Anterior cingulate cortex (tissue), 58 donors: ENCODE measurements around the gene SPAG4.

Source experiments
- DNase-seq, 58 donors: peaks; one replicate each; lab custom pipeline; 2025; lab: John Stamatoyannopoulos, UW

The SPAG4 gene, protein sequence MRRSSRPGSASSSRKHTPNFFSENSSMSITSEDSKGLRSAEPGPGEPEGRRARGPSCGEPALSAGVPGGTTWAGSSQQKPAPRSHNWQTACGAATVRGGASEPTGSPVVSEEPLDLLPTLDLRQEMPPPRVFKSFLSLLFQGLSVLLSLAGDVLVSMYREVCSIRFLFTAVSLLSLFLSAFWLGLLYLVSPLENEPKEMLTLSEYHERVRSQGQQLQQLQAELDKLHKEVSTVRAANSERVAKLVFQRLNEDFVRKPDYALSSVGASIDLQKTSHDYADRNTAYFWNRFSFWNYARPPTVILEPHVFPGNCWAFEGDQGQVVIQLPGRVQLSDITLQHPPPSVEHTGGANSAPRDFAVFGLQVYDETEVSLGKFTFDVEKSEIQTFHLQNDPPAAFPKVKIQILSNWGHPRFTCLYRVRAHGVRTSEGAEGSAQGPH

GRCh38 chr20:35615667-35616464, at the start of gene SPAG4:
SPAG4 (plus strand) TSS chr20:35615829; CDS start chr20:35616004, 175 bp downstream.
- peak; percentile 29 to 98 (median 91) for DNase-seq

- DNase-seq = no peak
These were observed 47.0 kb upstream of the SPAG4 start for GRCh38 chr20:35568645-35569044.

DNA sequence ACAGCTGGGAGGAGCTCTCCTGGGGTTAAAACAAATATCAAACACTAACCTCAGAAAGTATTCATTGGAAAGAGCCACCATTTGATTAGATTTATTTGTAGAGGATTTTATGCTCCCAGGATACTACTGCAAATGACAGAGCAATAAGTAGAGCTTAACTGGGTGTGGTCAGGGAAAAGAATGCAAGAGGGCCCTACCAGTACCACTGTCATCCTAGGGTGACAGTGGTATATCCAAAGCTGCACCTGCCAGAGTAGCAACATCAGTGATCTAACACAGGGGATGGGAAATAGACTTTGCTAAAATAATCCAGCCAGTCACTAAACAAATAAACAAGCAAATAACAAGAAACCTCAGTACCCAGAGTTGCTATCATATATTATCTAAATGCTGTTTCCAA, 44.1 kb upstream of the SPAG4 start:
- DNase-seq = no peak

- no peak for DNase-seq
These were observed 42.8 kb upstream of the SPAG4 start for GRCh38 chr20:35572838-35573237.

DNA sequence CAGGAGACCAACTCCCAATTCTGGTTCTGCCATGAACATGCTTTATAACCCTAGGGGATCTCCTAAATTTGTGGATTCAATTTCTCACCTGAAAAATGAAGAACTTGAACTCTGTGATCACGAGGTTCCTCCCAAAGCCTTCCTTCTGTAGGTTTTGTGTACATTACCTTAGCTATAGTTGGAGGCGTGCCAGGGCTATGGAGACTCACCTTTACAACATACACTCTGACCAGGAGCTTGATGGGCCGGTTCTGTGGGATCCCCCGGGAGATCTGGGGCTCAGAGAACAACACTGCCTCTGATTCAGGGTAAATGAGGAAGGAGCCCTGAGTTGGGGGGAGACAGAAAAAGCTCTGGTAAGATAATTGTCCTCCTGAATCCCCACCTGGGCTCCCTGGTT, 39.7 kb upstream of the SPAG4 start:
- DNase-seq = no peak

- no peak for DNase-seq
These were observed 38.8 kb upstream of the SPAG4 start for GRCh38 chr20:35576816-35577215.

- DNase-seq = no peak
These were observed 37.2 kb upstream of the SPAG4 start for GRCh38 chr20:35578469-35578868.

DNA sequence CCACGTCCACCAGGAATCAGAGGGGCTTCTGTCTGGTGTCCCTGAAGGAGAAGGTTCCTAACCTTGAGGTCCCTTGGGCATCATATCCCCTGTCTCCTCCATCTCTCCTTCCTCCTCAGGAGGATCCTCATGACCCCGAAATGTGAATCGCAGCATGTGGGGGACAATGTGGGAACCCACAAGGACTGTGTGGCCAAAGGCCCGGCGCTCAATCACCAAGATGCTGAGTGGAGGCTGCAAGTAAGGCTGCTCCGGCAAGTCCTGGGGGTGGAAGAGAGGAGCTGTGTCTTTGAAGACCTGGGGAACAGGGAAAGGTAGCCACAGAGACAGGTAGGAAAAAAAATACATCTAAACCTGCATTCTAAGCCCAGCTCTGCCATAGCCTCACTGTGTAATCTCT, 36.4 kb upstream of the SPAG4 start:
- no peak for DNase-seq

DNA sequence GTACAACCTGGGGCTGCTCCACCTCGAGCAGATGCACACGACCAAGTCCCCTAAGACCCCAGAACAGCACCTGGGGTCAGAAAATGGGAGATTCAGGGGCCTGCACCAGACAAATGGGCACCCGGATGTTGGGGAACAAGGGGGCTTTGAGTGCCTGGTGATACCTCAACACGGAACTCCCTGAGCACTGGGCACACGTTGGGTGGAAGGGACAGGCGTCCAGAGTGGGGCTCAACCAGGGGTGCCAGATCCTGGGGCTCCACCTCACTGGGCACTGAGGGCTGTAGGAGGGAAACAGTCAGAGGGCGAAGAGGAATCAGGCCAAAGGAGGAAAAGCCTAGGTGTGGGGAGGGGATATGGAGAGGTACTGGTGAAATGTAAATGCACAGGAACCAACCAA, 33.5 kb upstream of the SPAG4 start:
- DNase-seq = no peak

DNA sequence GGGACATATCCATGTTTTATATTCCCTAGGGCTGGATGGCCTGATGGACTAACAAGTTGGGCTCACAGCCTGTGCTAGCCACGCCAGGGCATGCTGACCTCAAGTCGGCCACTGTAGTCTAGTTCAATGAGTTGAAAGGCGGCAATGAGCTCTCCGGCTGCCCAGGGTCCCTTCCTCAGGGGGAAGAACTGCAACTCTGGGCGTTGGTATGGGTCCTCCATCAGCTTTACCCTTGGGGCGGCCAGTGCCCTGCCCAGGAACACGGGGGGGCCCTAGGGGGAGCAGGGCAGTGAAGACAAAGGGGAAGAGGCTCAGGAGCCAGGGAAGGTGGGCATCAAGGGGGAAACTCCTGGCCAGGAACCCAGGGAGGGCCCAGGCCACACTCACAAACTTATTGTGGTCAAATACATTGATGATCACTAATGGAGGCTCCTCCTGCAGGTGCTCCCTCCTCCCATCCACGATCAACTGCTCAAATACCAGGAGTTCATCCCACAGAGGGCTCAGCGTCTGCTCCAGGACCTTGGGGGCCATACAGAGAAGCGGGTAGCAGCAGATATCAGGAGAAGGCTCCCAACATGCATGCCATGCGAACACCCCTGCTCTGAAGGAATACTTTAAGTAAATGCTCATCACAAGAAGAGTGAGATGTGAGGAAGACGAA, 32.8 kb upstream of the SPAG4 start:
- DNase-seq = no peak

DNA sequence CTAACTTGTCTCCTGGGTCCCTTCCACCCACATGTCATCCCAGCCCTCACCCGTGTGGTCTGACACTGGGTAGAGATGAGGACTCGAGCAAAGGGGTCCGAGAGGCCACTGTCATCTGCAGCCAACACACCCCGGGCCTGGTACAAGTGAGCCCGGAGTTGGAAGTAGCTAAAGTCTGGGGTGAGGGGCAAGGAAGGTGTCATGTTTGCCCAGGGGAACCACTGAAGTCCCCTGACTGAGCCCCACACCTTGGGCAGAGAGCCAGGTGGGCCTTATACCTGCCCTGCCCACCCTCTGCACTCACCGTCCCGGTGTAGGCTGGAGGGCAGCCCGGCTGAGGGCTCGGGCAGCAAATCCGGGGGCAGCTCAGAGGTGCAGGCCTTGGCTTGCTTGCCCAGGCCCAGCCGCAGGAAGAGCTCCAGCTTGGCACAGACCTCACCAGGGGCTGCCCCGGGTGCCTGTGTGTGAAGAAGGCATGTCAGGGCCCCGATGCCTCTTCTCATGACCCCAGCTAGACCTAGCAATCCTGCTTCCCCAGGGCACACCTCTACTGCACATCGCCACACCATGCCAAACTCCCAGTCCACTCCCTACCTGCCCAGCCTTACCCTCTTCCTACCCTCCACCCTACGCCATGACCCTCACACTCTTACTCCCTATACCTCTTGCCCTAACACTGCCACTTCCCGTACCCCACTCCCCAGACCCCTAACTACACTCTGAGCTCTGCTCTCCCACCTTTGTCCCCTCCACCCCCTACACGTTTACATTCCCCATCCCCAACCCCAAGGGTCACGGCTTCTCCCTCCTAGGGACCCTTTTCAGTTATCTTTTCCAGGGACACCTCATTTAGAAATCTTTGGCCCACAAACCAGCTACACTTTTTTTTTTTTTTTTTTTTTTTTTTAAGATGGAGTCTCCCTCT, 31.7 kb upstream of the SPAG4 start:
- no peak for DNase-seq

DNA sequence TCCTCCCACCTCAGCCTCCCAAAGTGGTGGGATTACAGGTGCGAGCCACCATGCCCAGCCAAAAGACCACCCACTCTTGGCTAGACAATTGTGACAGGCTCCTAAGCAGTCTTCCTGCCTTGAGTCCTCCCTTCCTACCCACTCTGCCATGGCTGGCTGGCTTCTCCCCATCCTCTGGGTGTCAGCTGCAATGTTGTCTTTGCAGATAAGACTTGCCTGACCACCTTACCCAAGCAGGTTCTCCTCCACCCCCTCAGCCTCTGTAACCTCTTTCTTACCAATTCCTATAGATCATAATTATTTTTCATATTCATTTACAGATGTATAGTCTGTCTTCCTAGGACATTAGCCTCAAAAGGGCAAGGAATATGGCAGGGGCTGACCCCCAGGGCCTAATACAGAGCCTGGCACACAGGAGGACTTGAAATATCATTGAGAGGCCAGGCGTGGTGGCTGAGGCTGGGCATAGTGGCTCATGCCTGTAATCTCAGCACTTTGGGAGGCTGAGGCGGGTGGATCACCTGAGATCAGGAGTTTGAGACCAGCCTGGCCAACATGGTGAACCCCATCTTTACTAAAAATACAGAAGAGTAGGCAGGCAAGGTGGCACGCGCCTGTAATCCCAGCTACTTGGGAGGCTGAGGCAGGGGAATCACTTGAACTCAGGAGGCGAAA, 28.7 kb upstream of the SPAG4 start:
- no peak for DNase-seq

DNA sequence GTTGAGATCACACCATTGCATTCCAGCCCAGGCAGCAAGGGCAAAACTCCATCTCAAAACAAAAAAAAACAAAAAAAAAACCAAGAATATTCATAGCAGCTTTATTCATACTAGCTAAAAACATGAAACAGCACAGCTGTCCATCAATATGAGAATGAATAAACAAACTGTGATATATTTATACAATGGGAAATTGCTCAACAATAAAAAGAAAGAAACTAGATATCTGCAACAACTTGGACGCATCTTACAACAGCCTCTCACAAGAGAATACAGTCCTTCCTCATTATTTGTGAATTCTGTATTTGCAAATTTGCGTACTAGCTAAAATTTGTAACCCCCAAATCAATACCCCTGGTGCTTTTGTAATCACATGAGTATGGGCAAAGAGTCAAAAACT, 28.2 kb upstream of the SPAG4 start:
- no peak for DNase-seq

DNA sequence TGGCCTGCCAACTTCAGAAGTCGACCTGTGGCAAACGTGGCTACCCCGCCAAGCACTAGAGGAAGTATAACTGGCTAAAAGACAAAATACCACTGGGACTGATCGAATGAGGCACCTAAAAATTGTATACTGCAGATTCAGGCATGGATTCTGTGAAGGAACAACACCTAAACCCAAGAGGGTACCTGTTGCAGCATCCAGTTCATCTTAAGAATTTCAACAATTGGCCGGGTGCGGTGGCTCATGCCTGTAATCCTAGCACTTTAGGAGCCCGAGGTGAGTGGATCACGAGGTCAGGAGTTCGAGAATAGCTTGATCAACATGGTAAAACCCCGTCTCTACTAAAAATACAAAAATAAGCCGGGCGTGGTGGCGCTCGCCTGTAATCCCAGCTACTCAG, 27.2 kb upstream of the SPAG4 start:
- DNase-seq = no peak

DNA sequence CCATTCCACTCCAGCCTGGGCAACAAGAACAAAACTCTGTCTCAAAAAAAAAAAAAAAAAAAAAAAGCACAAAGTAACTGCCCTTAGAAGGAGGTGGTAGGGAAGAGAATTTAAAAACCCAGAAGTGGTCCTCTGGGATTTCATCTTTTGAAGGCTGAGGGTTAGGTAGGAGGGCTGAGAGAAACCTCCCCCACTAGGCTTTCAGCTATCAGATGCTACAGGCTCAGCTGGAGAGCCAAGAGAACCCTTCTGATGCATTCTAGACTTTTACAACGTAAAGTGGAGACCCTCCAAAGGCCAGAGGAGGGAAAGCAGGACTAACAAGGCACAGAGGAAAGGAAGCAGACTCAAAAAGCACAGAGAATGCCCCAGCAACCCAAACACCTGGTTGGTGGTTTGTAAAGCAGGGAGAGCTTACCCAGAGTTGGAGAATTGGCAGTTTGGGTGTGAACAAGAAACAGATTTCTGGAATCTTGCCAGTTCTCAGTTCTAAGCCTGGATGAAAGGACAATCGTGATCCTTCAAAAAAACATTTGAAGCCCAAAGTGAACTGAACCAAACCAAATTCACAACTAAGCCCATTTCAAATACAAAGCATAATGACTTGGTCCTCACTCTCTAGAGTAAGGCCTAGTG, 23.2 kb upstream of the SPAG4 start:
- DNase-seq = peak in 1 of 58 donors; percentile 9

DNA sequence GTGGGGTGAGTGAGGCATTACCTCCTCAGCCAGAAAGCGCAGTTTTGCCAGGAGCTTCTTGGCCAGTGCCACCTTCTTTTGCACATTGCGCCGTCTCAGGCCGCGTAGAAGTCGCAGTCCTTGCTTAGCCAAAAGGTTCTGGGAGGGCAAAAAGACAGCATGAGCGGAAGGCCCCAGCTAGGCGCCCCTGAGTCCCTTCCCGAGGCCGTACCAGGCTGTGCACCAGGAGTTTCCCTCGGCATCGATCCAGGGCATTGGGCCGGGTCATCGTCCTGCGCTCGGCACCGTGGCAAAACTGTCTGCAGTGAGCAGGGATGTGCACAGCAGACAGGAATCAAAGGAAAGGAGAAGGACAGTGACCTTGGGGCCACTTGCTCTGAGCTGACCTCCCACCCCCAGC, 20.2 kb upstream of the SPAG4 start:
- DNase-seq = no peak

DNA sequence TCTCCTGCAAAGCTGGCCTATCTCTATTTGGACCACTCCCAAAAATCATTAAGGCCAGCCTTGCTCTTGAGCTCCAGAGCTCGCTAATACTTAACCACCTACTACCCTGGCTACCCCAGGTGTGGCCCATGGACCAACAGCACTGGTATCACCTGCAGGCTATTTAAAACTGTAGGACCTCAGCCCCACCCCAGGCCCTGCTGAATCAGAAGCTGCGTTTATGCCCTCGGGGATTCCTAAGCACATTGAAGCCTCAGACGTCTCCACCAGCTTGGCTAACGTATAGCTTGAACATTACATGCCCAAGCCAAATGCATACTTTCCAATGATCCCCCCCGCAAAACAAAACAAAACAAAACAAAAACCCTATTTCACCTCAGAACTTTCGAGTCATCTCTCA, 19.7 kb upstream of the SPAG4 start:
- DNase-seq = no peak

DNA sequence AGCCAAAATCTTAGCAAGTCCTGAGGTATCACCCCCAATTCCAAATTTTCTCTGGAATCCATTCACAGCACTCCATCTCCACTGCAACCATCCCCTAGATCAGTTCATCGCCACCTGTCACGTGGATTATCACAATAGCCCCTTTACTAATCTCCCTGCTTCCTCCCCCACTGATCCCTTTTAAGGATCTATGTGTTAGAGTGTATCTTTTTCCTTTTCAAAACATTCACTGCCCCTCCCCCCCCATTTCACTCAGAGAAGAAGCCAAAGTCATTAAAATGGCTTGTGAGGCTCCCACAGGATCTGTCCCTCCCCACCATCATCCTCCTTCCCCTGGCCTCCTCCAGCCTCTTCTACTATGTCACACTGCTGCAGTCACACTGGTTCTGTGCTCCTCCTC, 18.4 kb upstream of the SPAG4 start:
- DNase-seq = no peak

GRCh38 chr20:35598476-35598875, 17.2 kb upstream of the SPAG4 start:
- DNase-seq = peak in 1 of 58 donors; percentile 8
